Measurements from ENCODE around the gene RNF212. TPM values are rescaled to one million over a fixed set of nuclear protein-coding genes. Genes with fewer than 3 reads are reported as not detected.

The RNF212 gene
- total and polyA plus RNA-seq, 9 of the 15 experiments (the other 6 are each of a cell fraction or from before 2014, with no cell fraction given), result 0.04 TPM; not detected in 8

DNA sequence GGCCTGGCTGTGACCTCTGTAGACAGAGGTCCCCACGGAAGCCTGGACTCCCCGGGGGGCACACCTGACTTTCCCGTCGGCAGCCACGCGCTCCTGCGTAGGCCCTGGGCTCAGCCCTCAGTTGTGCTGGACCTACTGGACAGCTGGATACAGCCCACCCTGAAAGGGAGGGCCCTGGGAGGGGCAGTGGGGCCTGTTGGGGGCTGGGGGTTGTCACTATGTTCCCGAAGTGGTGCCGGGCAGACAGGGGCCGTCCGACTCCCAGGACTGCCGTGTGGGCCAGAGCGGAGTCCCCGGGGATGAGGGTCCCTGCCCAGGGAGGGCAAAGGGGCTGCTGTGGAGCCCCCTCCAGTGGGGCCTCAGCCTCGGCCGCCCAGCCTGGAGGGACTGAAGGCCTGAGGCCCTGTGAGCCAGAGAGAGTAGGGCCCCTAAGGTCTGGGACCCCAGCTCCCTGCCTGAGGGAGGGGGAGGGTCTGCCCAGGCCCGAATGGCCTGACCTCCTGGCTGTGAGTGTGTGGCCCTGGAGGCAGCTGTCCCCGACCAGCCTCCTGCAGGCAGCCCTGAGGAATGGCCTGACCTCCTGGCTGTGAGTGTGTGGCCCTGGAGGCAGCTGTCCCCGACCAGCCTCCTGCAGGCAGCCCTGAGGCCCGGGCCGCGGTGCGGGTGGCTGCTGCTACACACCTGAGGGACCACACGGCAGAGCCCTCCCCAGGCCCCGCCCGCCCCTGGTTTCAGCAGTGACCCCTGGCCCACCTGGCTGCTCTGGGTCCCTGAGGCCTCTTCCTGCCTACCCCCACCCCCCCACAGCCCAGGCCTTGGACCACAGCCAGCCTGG lies 76.2 kb downstream of the RNF212 start:
- Histone ChIP-seq H3K27ac (ENCODE audit: extremely low read depth, low read depth, low read length) (no peak overlapping the region), H3K4me3 (no peak overlapping the region), H3K79me2 (ENCODE audit: control insufficient read depth, insufficient read depth, low read length) (no peaks in the 10 kb centered on the region), H3K9me3 (replicated peaks; ENCODE audit: control insufficient read depth, insufficient read depth, low read depth, low read length) (no peaks in the 10 kb centered on the region), H3K4me1 (replicated peaks in 1 of 2; ENCODE audit: control insufficient read depth in 2 of 2, insufficient read depth in 2 of 2, low read length in 2 of 2) (peaks cover 31 to 87% of the 10 kb centered on the region in 2 experiments), H3K9me1 (ENCODE audit: control insufficient read depth, insufficient read depth, low read length) (no peaks in the 10 kb centered on the region), H4K20me1 (replicated peaks; ENCODE audit: control insufficient read depth, insufficient read depth, low read length) (no peaks in the 10 kb centered on the region), H3K9ac (ENCODE audit: insufficient read depth in 1 of 2, low read depth in 2 of 2, low read length in 2 of 2) (peak overlapping the region in 1 of 2 experiments; percentile 56; a peak in 2 of 4 replicates), H3K27me3 (ENCODE audit: control insufficient read depth in 2 of 2, insufficient read depth in 2 of 2, low read length in 2 of 2) (0 out of 5 replicates have a peak, but pooled peaks cover 0 to 6% of the 10 kb centered on the region in 2 experiments), H3K36me3 (ENCODE audit: control insufficient read depth, insufficient read depth, low read length) (no peaks in the 10 kb centered on the region), H3K4me2 (ENCODE audit: insufficient read depth, low read length) (no peak overlapping the region), H2AFZ (ENCODE audit: low read depth, low read length) (no peak overlapping the region)
- TF ChIP-seq ZFX (CRISPR knock-in tag; IDR thresholded peaks at IDR 0.05) (peak; percentile 27; the same call in 1 of the 2 replicates), POLR3G (IDR thresholded peaks at IDR 0.05; ENCODE audit: extremely low read depth, insufficient read length, insufficient replicate concordance) (no peak)
- FAIRE-seq (peak; percentile 29), DNase-seq (ENCODE audit: extremely low read depth in 1 of 4, low spot score in 3 of 4) (no peak), ATAC-seq (no peak)
- 64% methylated on average over 19 of the region's 26 CpGs for WGBS (ENCODE audit: insufficient coverage, low coverage, missing lambda C conversion rate)
- in situ Hi-C loops (cut with MboI), result no loop called here
- intact Hi-C loops (cut with micrococcal nuclease), result no loop called here
- no TSS peak for BruUV-seq (replicated peaks)
- CTCF ChIA-PET (ENCODE audit: low intra/inter-chr PET ratio), result no interaction called here
- POLR2A ChIA-PET, result interaction anchor here (0.6 to 1.4 kb wide), 7 partner anchors 10 to 699 kb away, joined by 3 to 6 read pairs (median 3); no protein-coding TSS in a partner anchor

- POLR2A ChIA-PET, result interaction anchor here (0.7 to 1.4 kb wide), 2 partner anchors 20 to 188 kb away, joined by 3 to 6 read pairs; no protein-coding TSS in a partner anchor
- H3K4me1 ChIP-seq (replicated peaks in 1 of 2; ENCODE audit: control insufficient read depth in 2 of 2, insufficient read depth in 2 of 2, low read length in 2 of 2), result peaks cover 20 to 87% of the 10 kb centered on the region in 2 experiments
- intact Hi-C loops (cut with micrococcal nuclease) (no loop called here), in situ Hi-C loops (cut with MboI) (no loop called here)
- 57% methylated on average over 8 of the region's 15 CpGs for WGBS (ENCODE audit: insufficient coverage, low coverage, missing lambda C conversion rate)
- 0 out of 5 replicates have a peak, but pooled peaks cover 0 to 6% of the 10 kb centered on the region in 2 experiments for H3K27me3 ChIP-seq (ENCODE audit: control insufficient read depth in 2 of 2, insufficient read depth in 2 of 2, low read length in 2 of 2)
- no peak overlapping the region for H2AFZ ChIP-seq (ENCODE audit: low read depth, low read length)
- H3K27ac ChIP-seq (ENCODE audit: extremely low read depth, low read depth, low read length), result no peak overlapping the region
- H3K79me2 ChIP-seq (ENCODE audit: control insufficient read depth, insufficient read depth, low read length), result no peaks in the 10 kb centered on the region
- H3K9me3 ChIP-seq (replicated peaks; ENCODE audit: control insufficient read depth, insufficient read depth, low read depth, low read length), result no peaks in the 10 kb centered on the region
- no peaks in the 10 kb centered on the region for H3K36me3 ChIP-seq (ENCODE audit: control insufficient read depth, insufficient read depth, low read length)
- FAIRE-seq (no peak), DNase-seq (ENCODE audit: extremely low read depth in 1 of 4, low spot score in 3 of 4) (no peak), ATAC-seq (no peak)
- BruUV-seq (replicated peaks), result no TSS peak
- H3K9ac ChIP-seq (ENCODE audit: insufficient read depth in 1 of 2, low read depth in 2 of 2, low read length in 2 of 2), result peak overlapping the region in 1 of 2 experiments; percentile 71; a peak in 1 of 4 replicates
- no peak overlapping the region for H3K4me3 ChIP-seq
- CTCF ChIA-PET (ENCODE audit: low intra/inter-chr PET ratio), result no interaction called here
- H4K20me1 ChIP-seq (replicated peaks; ENCODE audit: control insufficient read depth, insufficient read depth, low read length), result no peaks in the 10 kb centered on the region
- TF ChIP-seq HNRNPK (IDR thresholded peaks at IDR 0.05; ENCODE audit: low read depth, low read length, poor library complexity, severe bottlenecking) (no peak), SMAD1 (IDR thresholded peaks at IDR 0.05; ENCODE audit: low read depth, low read length, partially characterized antibody) (no peak), RBM17 (IDR thresholded peaks at IDR 0.05; ENCODE audit: borderline replicate concordance, low read depth, low read length) (no peak), FOXP1 (CRISPR knock-in tag; IDR thresholded peaks at IDR 0.05) (no peak)
- TF ChIP-seq, protein P1, sequence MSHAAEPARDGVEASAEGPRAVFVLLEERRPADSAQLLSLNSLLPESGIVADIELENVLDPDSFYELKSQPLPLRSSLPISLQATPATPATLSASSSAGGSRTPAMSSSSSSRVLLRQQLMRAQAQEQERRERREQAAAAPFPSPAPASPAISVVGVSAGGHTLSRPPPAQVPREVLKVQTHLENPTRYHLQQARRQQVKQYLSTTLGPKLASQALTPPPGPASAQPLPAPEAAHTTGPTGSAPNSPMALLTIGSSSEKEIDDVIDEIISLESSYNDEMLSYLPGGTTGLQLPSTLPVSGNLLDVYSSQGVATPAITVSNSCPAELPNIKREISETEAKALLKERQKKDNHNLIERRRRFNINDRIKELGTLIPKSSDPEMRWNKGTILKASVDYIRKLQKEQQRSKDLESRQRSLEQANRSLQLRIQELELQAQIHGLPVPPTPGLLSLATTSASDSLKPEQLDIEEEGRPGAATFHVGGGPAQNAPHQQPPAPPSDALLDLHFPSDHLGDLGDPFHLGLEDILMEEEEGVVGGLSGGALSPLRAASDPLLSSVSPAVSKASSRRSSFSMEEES (CRISPR knock-in tag; IDR thresholded peaks at IDR 0.05), result no peak
- H3K4me2 ChIP-seq (ENCODE audit: insufficient read depth, low read length), result no peak overlapping the region
- H3K9me1 ChIP-seq (ENCODE audit: control insufficient read depth, insufficient read depth, low read length), result no peaks in the 10 kb centered on the region
Measured at GRCh38 chr4:1036095-1036494, 77.3 kb downstream of the RNF212 start.

Data from K562 (cell line).